Neural cell (in vitro differentiated cells): Measurements from ENCODE around the gene RCC2.

Experiments used
- MXI1 ChIP-seq: fragments of 450-650 bp; conservative IDR thresholded peaks from 2 replicates; pipeline ENCODE4 v1.6.1; 2014; ENCODE audit warnings: antibody characterized with exemption, mild to moderate bottlenecking; ENCODE audit not compliant: poor library complexity, severe bottlenecking
- TF ChIP-seq, protein P1 (sequence below): fragments of 450-650 bp; IDR thresholded peaks from 2 replicates; pipeline ENCODE4 v1.5.1; 2014; ENCODE audit warnings: antibody characterized with exemption, mild to moderate bottlenecking, moderate library complexity; ENCODE audit not compliant: poor library complexity, severe bottlenecking

DNA sequence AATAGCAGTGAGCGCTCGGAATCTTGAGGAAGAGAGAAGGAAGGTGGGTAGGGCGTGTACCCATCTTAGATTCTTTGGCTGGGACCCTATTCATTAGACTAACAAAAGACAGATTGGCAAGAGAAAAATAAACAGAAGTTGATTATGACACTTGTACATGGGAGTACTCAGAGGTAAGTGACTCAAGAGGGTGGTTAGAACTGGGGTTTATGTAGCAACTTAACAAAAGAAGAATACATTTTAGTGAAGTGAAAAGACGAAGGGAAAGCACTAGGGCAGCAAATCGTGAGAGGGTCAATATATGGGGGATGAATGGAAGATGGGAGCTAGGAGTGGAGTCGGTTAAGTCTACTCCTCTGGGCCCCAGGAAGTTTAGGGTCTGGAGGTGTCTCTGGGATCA lies 25.8 kb upstream of the RCC2 start:
- TF ChIP-seq, protein P1, sequence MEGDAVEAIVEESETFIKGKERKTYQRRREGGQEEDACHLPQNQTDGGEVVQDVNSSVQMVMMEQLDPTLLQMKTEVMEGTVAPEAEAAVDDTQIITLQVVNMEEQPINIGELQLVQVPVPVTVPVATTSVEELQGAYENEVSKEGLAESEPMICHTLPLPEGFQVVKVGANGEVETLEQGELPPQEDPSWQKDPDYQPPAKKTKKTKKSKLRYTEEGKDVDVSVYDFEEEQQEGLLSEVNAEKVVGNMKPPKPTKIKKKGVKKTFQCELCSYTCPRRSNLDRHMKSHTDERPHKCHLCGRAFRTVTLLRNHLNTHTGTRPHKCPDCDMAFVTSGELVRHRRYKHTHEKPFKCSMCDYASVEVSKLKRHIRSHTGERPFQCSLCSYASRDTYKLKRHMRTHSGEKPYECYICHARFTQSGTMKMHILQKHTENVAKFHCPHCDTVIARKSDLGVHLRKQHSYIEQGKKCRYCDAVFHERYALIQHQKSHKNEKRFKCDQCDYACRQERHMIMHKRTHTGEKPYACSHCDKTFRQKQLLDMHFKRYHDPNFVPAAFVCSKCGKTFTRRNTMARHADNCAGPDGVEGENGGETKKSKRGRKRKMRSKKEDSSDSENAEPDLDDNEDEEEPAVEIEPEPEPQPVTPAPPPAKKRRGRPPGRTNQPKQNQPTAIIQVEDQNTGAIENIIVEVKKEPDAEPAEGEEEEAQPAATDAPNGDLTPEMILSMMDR = no peak
- TF ChIP-seq MXI1 = no peak
